C4-2B (cell line): Measurements from ENCODE around the gene TSPAN1.

ENCODE experiments used
- CTCF ChIP-seq: fragments of 450-650 bp; conservative IDR thresholded peaks from 2 replicates; pipeline ENCODE4 v1.5.1; 2017; ENCODE audit warnings: mild to moderate bottlenecking
- ZFX ChIP-seq: fragments of 450-650 bp; IDR thresholded peaks from 2 replicates; pipeline ENCODE4 v1.6.1; 2017

GRCh38 chr1:46220808-46221207 lies 45.9 kb downstream of the TSPAN1 start:
- TF ChIP-seq CTCF (no peak), ZFX (no peak)
